Heart left ventricle (tissue), 16 donors: ENCODE data around the gene MYOCD. TPM values are rescaled to one million over a fixed set of nuclear protein-coding genes. Genes with fewer than 3 reads are reported as not detected.

Source experiments
- ATAC-seq, 4 donors: fragments of 200-7000 bp; cut with Tn5 transposase; one replicate each; pipeline ENCODE4 v1.9.1; 2020 to 2022; ENCODE audit warnings: moderate library complexity in 4 of 4, mild to moderate bottlenecking in 3 of 4, moderate number of reproducible peaks in 1 of 4
- DNase-seq, 5 donors: peaks; one replicate each; pipeline ENCODE4 v3.0.0-alpha.2; 2020
- H3K27ac ChIP-seq, 12 donors: fragments of 200-600 bp; sonication (generic) in 4 of 12; one replicate each; pipeline versions ENCODE4 v1.5.0 to v1.8.0; 2016 to 2022; ENCODE audit warnings: mild to moderate bottlenecking in 2 of 12
- H3K27me3 ChIP-seq, 9 donors: fragments of 200-600 bp; sonication (generic) in 2 of 9; one replicate each; pipeline versions ENCODE4 v1.5.1 to v1.8.0; 2016 to 2022; ENCODE audit warnings: mild to moderate bottlenecking in 3 of 9
- H3K36me3 ChIP-seq, 9 donors: fragments of 200-600 bp; sonication (generic) in 2 of 9; one replicate each; pipeline versions ENCODE4 v1.5.0 to v1.8.0; 2018 to 2022; ENCODE audit warnings: mild to moderate bottlenecking in 2 of 9
- H3K4me1 ChIP-seq, 12 donors: fragments of 200-600 bp; sonication (generic) in 4 of 12; one replicate each; pipeline versions ENCODE4 v1.5.0 to v1.8.0; 2016 to 2022; ENCODE audit warnings: mild to moderate bottlenecking in 3 of 12
- H3K4me3 ChIP-seq, 12 donors: fragments of 200-600 bp; sonication (generic) in 4 of 12; one replicate each; pipeline versions ENCODE4 v1.5.0 to v1.8.0; 2017 to 2022; ENCODE audit warnings: mild to moderate bottlenecking in 9 of 12, moderate library complexity in 4 of 12
- H3K9me3 ChIP-seq, 12 donors: fragments of 200-600 bp; sonication (generic) in 4 of 12; one replicate each; pipeline versions ENCODE4 v1.5.0 to v1.8.0; 2016 to 2022; ENCODE audit warnings: mild to moderate bottlenecking in 1 of 12
- CTCF ChIP-seq, 12 donors: fragments of 200-600 bp; sonication (generic) in 4 of 12; IDR thresholded peaks; one replicate each; pipeline versions ENCODE4 v1.5.0 to v1.8.0; 2018 to 2022; ENCODE audit warnings: antibody characterized with exemption in 12 of 12, mild to moderate bottlenecking in 5 of 12
- POLR2A ChIP-seq, 2 donors: fragments of 450-650 bp; IDR thresholded peaks; one replicate each; pipeline ENCODE4 v1.6.1; 2017; ENCODE audit warnings: antibody characterized with exemption in 2 of 2, mild to moderate bottlenecking in 2 of 2, moderate library complexity in 2 of 2
- WGBS, 4 donors: extraction: QIAGEN DNeasy Blood & Tissue Kit in 2 of 4; methylation state at CpG; one replicate each; pipeline versions ENCODE4 v1.1.5 to v1.1.7; 2013 to 2018; 5-methylcytosine and 5-hydroxymethylcytosine counted together
- intact Hi-C, 10 donors: fragments of 100-400 bp; cut with DNase I; formaldehyde crosslinking; loops; one replicate each; pipeline versions ENCODE4 v1.11.1 to v1.14.2; 2022
- polyA plus RNA-seq, 2 donors: library from polyadenylated mRNA; stranded (reverse); fragments of 200-250 nt; gene quantifications; one replicate each; pipeline ENCODE4 v1.2.3, GENCODE V29; 2013
- total RNA-seq, 9 donors: library from RNA; depleted of rRNA in 2 of 9; stranded (reverse); fragments of >200 nt in 2 of 9; fragmentation: NEBNext Ultra II Directional in 3 of 9; extraction: Animal tissue kit (Norgen Biotek cat#: 25700) in 3 of 9; gene quantifications; one replicate each; pipeline versions ENCODE4 v1.1.0 to v1.2.4, GENCODE V29; 2016 to 2023
- donor health status: ischemic (EF 13 %, LVEDD 7.1; RV severe dilation, severe dysfunction).
- donor health status: healthy with polysubstance abuse.
- donor health status: DM: no; HTN: yes; CAD: no.
- donor health status: DM: no; HTN: no; CAD: no.
- donor health status: ischemic (EF 25% LVEDD 6.9; RV normal size, moderate dysfunction).
- donor health status: ischemic (EF 25% LVEDD 5.7; RV mildly dilated, moderate dysfunction).
- donor health status: healthy.
- donor health status: DM: yes; HTN: yes; CAD: no.
- donor health status: ischemic (EF 35%, LVEDD 5.7; RV mildly dilated, moderate dysfunction).
- donor health status: nonischemic (EF 11% LVEDD 7.7; RV severe dilation, severe dysfunction).
- donor health status: DM: yes; HTN: yes; CAD: no.
- donor health status: PGD.
- donor health status: ischemic (EF 29% LVEDD 5.4; RV normal size, mild dysfunction).
- donor health status: nonischemic (EF 23%, LVEDD 6.1; RV moderate dilation, normal function).

MYOCD gene
- total and polyA plus RNA-seq, 11 donors: 12.9 to 77.2 (median 45.9) TPM

- peaks cover 0 to 12% (median 0%) of the 10 kb centered on the region in 12 donors for H3K4me1 ChIP-seq
- intact Hi-C loops: loop anchor here in 3 of 10 donors (5.0 to 10.0 kb wide), 2 partner anchors 37 to 65 kb away; no protein-coding TSS in a partner anchor
- H3K9me3 ChIP-seq: no peaks in the 10 kb centered on the region
- TF ChIP-seq CTCF (IDR thresholded peaks at IDR 0.05) (no peak), POLR2A (IDR thresholded peaks at IDR 0.05) (no peak)
- H3K27me3 ChIP-seq: no peaks in the 10 kb centered on the region
- DNase-seq (no peak), ATAC-seq (no peak)
- H3K36me3 ChIP-seq: no peaks in the 10 kb centered on the region
- 61 to 79% (median 68%) methylated on average over 7 of the region's 7 CpGs for WGBS, 4 donors
- no peak overlapping the region for H3K27ac ChIP-seq
- H3K4me3 ChIP-seq: no peak overlapping the region
These were observed 46.1 kb upstream of the MYOCD start for GRCh38 chr17:12619459-12620199.

- TF ChIP-seq CTCF (IDR thresholded peaks at IDR 0.05) (no peak), POLR2A (IDR thresholded peaks at IDR 0.05) (no peak)
- Histone ChIP-seq H3K4me3 (no peak overlapping the region), H3K36me3 (no peaks in the 10 kb centered on the region), H3K27ac (no peak overlapping the region), H3K4me1 (peaks cover 0 to 12% (median 0%) of the 10 kb centered on the region in 12 donors), H3K9me3 (no peaks in the 10 kb centered on the region), H3K27me3 (no peaks in the 10 kb centered on the region)
- DNase-seq: no peak
- intact Hi-C loops: loop anchor here in 2 of 10 donors (5.0 to 10.0 kb wide), 2 partner anchors 38 to 65 kb away; no protein-coding TSS in a partner anchor
- WGBS, 4 donors: 55 to 73% (median 67%) methylated on average over 5 of the region's 5 CpGs
- no peak for ATAC-seq
These were observed 45.4 kb upstream of the MYOCD start for GRCh38 chr17:12620200-12620720.

GRCh38 chr17:12622726-12623125 is 43.0 kb upstream of the MYOCD start:
- no peaks in the 10 kb centered on the region for H3K27me3 ChIP-seq
- ATAC-seq (no peak), DNase-seq (no peak)
- intact Hi-C loops: loop anchor here in 2 of 10 donors (5.0 to 10.0 kb wide), 2 partner anchors 40 to 68 kb away; no protein-coding TSS in a partner anchor
- no peaks in the 10 kb centered on the region for H3K9me3 ChIP-seq
- H3K4me3 ChIP-seq: peak overlapping the region in 5 of 12 donors; percentile 0 to 9 (median 2)
- TF ChIP-seq CTCF (IDR thresholded peaks at IDR 0.05) (no peak), POLR2A (IDR thresholded peaks at IDR 0.05) (no peak)
- H3K27ac ChIP-seq: peak overlapping the region in 8 of 12 donors; percentile 3 to 77 (median 36)
- peaks cover 0 to 15% (median 0%) of the 10 kb centered on the region in 12 donors for H3K4me1 ChIP-seq
- WGBS, 4 donors: 40 to 53% (median 45%) methylated on average over 11 of the region's 11 CpGs
- H3K36me3 ChIP-seq: no peaks in the 10 kb centered on the region

- intact Hi-C loops: loop anchor here in 2 of 10 donors (5.0 to 10.0 kb wide), 2 partner anchors 41 to 69 kb away; no protein-coding TSS in a partner anchor
- DNase-seq (no peak), ATAC-seq (peak in 3 of 4 donors; percentile 71 to 82 (median 73))
- Histone ChIP-seq H3K4me1 (peaks cover 0 to 15% (median 0%) of the 10 kb centered on the region in 12 donors), H3K27me3 (no peaks in the 10 kb centered on the region), H3K27ac (peak overlapping the region in 7 of 12 donors; percentile 3 to 77 (median 33)), H3K36me3 (no peaks in the 10 kb centered on the region), H3K4me3 (peak overlapping the region in 5 of 12 donors; percentile 0 to 9 (median 3)), H3K9me3 (no peaks in the 10 kb centered on the region)
- WGBS, 4 donors: 33 to 41% (median 40%) methylated on average over 16 of the region's 16 CpGs
- no peak for TF ChIP-seq POLR2A (IDR thresholded peaks at IDR 0.05)
- no peak for TF ChIP-seq CTCF (IDR thresholded peaks at IDR 0.05)
These were observed 42.4 kb upstream of the MYOCD start for GRCh38 chr17:12623220-12623848.
